Mesangial cell (primary cell): ENCODE results near the gene SAGE1. TPM values are rescaled to one million over a fixed set of nuclear protein-coding genes. Genes with fewer than 3 reads are reported as not detected.

Experiments used
- total RNA-seq: library from RNA; depleted of rRNA; stranded (reverse); fragments of >200 nt; gene quantifications from 2 replicates; pipeline ENCODE4 v1.2.3, GENCODE V29; 2015

The SAGE1 gene
- not detected in 2 replicates for total RNA-seq

DNA sequence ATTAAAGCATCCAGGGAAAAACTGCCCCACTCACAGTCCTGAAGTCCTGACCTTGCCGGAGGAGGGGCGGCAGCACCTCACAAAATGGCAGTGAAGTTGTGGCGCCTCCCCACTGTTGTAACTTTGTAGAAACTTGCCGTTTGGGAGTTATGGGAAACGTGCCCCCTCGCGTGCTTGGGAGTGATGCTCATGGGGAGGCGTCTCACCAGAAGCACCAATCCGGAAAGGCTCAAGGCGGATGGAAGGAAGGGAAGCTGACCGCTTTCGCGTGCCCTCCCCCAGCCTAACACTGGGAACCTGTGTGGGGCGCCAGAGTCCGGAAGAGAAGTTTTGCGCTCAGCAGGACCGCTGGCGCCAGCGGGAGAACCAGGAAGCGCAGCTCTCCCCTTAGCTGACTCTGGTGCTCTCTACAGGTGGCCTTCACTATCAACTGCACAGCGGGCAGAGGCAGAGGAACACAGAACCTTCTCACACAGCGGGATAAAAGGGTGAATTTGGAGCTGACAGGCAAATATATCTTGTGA, at the start of gene SAGE1, which contains the start of gene CT45A10:
Gene SAGE1 (plus strand): TSS at position 423 of the 524 bp plus-strand sequence. CDS start 2,527 bp downstream, outside the sequence.
Gene CT45A10 (minus strand): TSS at position 151 of the 524 bp plus-strand sequence. CDS start 8,100 bp downstream, outside the sequence.

GRCh38 chrX:135854438-135854837, 39.1 kb upstream of the SAGE1 start, which contains the start of gene CT45A8:
CT45A8 (minus strand) TSS chrX:135854538; CDS start chrX:135850783, 3,755 bp downstream.

DNA sequence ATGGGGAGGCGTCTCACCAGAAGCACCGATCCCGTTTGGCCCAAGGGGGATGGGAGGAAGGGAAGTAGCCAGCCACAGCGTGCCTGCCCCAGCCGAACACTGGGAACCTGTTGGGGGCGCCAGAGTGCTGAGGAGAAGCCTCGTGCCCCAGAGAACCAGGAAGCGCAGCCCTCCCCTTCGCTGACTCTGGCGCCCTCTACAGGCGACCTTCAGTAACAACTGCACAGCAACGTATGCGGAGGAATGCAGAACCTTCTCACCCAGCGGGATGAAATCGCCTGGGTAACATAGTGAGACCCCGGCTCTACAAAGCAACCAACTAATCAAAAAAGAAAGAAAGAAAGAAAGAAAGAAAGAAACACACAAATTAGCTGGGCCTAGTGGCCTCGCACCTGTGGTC, 21.8 kb upstream of the SAGE1 start, which contains the start of gene CT45A9:
Gene CT45A9 (minus strand): TSS at position 101 of the 400 bp plus-strand sequence. CDS start 3,751 bp downstream, outside the sequence.

Other genes starting within 250 kb of the SAGE1 start
- not detected in 2 replicates for gene CT45A1, start 180.1 kb upstream of the SAGE1 start, total RNA-seq
- gene CT45A3, start 125.5 kb upstream of the SAGE1 start, total RNA-seq, result not detected in 2 replicates
- not detected in 2 replicates for gene CT45A5, start 108.2 kb upstream of the SAGE1 start, total RNA-seq
- not detected in 2 replicates for gene CT45A6, start 90.9 kb upstream of the SAGE1 start, total RNA-seq
- gene CT45A2, start 73.7 kb upstream of the SAGE1 start, total RNA-seq, result not detected in 2 replicates
- gene CT45A7, start 56.4 kb upstream of the SAGE1 start, total RNA-seq, result not detected in 2 replicates
- not detected in 2 replicates for gene CT45A8, start 39.2 kb upstream of the SAGE1 start, total RNA-seq
- gene CT45A9, start 21.9 kb upstream of the SAGE1 start, total RNA-seq, result not detected in 2 replicates
- not detected in 2 replicates for gene CT45A10, start 272 bp upstream of the SAGE1 start, total RNA-seq
- gene MMGT1, start 80.3 kb downstream of the SAGE1 start, total RNA-seq, result 14.5 and 15.7 TPM in 2 replicates
- gene SLC9A6, start 91.7 kb downstream of the SAGE1 start, total RNA-seq, result 7.7 and 9.8 TPM in 2 replicates